OCI-LY3 (cell line): ENCODE measurements around the gene DMAC2L.

Source experiments
- H2AFZ ChIP-seq: fragments of 200-600, 300-600 bp; shearing (Covaris generic); 2 replicates; pipeline ENCODE4 v1.6.0; 2014; ENCODE audit warnings: antibody characterized with exemption, low read depth, low read length
- H3K27ac ChIP-seq: fragments of 200-600, 300-600 bp; sonication (generic); 2 replicates; pipeline ENCODE4 v1.5.1; 2014; ENCODE audit warnings: mild to moderate bottlenecking, low read length, moderate library complexity, mixed read lengths
- H3K27me3 ChIP-seq: fragments of 200-600, 300-600 bp; sonication (generic); 2 replicates; pipeline ENCODE4 v1.6.1; 2014; ENCODE audit warnings: low read depth, low read length, mixed read lengths
- H3K36me3 ChIP-seq: fragments of 200-600, 300-600 bp; sonication (generic); replicated peaks from 2 replicates; pipeline ENCODE3; 2014; ENCODE audit warnings: low read depth, low read length, mixed read lengths
- H3K4me1 ChIP-seq: fragments of 300-600, 200-600 bp; sonication (generic); 2 replicates; pipeline ENCODE4 v1.6.1; 2014; ENCODE audit warnings: low read length, mixed read lengths
- H3K4me2 ChIP-seq: fragments of 200-600, 300-600 bp; sonication (generic); 2 replicates; pipeline ENCODE4 v1.6.1; 2014; ENCODE audit warnings: low read length, mixed read lengths
- H3K4me3 ChIP-seq: fragments of 300-600, 200-600 bp; sonication (generic); 2 replicates; pipeline ENCODE4 v1.5.1; 2014; ENCODE audit warnings: antibody characterized with exemption, mild to moderate bottlenecking, low read length, moderate library complexity
- H3K79me2 ChIP-seq: fragments of 300-600, 200-600 bp; shearing (Covaris generic); 2 replicates; pipeline ENCODE4 v1.6.1; 2014; ENCODE audit warnings: mild to moderate bottlenecking, low read length, mixed read lengths
- H3K9ac ChIP-seq: fragments of 300-600, 200-600 bp; shearing (Covaris generic); 2 replicates; pipeline ENCODE4 v1.6.0; 2014; ENCODE audit warnings: mild to moderate bottlenecking, low read length, moderate library complexity
- H3K9me3 ChIP-seq: fragments of 200-600, 300-600 bp; shearing (Covaris generic); 2 replicates; pipeline ENCODE4 v1.6.1; 2014; ENCODE audit warnings: low read length, mixed read lengths; ENCODE audit not compliant: insufficient read depth
- H4K20me1 ChIP-seq: fragments of 200-600, 300-600 bp; sonication (generic); 2 replicates; pipeline ENCODE4 v1.6.1; 2016; ENCODE audit warnings: low read length, mixed read lengths; ENCODE audit not compliant: insufficient read depth
- CTCF ChIP-seq: fragments of 200-600, 300-600 bp; sonication (generic); IDR thresholded peaks from 2 replicates; pipeline ENCODE4 v1.5.1; 2014; ENCODE audit warnings: antibody characterized with exemption, low read length, low read depth
- EZH2phosphoT487 ChIP-seq: fragments of 200-600 bp; shearing (Covaris generic); IDR thresholded peaks from 2 replicates; pipeline ENCODE4 v1.6.1; 2018; ENCODE audit warnings: antibody characterized with exemption, mixed run types, low read depth

DMAC2L gene

DNA sequence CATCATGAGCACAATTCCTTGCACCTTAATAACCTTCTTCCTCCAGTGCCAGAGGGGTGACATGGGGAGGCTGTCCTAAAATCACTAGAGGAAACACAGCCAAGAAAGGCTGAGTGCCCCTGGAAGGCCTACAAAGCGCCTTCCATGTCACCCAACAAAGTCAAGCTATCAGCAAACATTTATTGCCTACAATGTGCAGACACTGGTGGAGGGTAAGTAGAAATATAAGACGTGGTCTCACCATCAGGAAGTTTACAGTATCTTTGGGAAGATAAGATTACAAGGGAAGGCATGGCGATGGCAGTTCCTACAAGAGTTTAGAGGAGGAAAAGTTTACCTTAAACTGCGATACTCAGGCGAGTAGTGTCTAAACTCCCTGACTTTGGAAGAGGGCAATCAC lies 27.9 kb downstream of the DMAC2L start:
- no peaks in the 10 kb centered on the region for H3K79me2 ChIP-seq
- no peak overlapping the region for H3K4me3 ChIP-seq
- H3K27ac ChIP-seq = no peak overlapping the region
- no peaks in the 10 kb centered on the region for H4K20me1 ChIP-seq
- H3K27me3 ChIP-seq = no peaks in the 10 kb centered on the region
- TF ChIP-seq CTCF (no peak), EZH2phosphoT487 (no peak)
- no peak overlapping the region for H3K9ac ChIP-seq
- H3K9me3 ChIP-seq = no peaks in the 10 kb centered on the region
- no peak overlapping the region for H3K4me2 ChIP-seq
- H3K4me1 ChIP-seq = peaks cover 28% of the 10 kb centered on the region
- no peaks in the 10 kb centered on the region for H3K36me3 ChIP-seq
- no peak overlapping the region for H2AFZ ChIP-seq

DNA sequence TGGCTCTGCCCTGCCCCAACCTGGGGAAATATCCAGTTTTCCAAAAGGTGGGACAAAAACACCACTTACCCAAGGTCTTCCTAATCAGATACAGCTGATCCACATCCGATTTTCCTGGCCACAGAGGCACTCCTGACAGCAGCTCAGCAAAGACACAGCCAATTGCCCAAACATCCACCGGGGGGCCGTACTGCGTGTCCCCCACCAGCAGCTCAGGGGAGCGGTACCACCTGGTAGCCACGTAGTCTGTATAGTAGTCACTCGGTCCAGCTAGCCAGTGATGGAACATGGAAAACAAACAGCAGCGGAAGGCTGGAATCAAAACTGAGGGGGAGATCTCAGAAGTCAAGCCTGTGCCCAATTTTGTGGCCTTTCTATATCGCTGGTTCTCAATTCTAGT lies 28.8 kb downstream of the DMAC2L start:
- no peak overlapping the region for H2AFZ ChIP-seq
- H3K4me1 ChIP-seq = peaks cover 28% of the 10 kb centered on the region
- H3K27me3 ChIP-seq = no peaks in the 10 kb centered on the region
- no peak overlapping the region for H3K4me2 ChIP-seq
- no peaks in the 10 kb centered on the region for H3K79me2 ChIP-seq
- H3K9me3 ChIP-seq = no peaks in the 10 kb centered on the region
- H3K36me3 ChIP-seq = no peaks in the 10 kb centered on the region
- H3K27ac ChIP-seq = no peak overlapping the region
- H4K20me1 ChIP-seq = no peaks in the 10 kb centered on the region
- TF ChIP-seq EZH2phosphoT487 (no peak), CTCF (peak; percentile 48)
- H3K9ac ChIP-seq = no peak overlapping the region
- no peak overlapping the region for H3K4me3 ChIP-seq

GRCh38 chr14:50342221-50343078 lies 30.3 kb downstream of the DMAC2L start:
- TF ChIP-seq CTCF = peak; percentile 63
- no peak for TF ChIP-seq EZH2phosphoT487
- Histone ChIP-seq H3K9me3 (no peaks in the 10 kb centered on the region), H2AFZ (no peak overlapping the region), H3K27ac (no peak overlapping the region), H3K79me2 (no peaks in the 10 kb centered on the region), H3K9ac (no peak overlapping the region), H3K4me3 (no peak overlapping the region; the same call in 1 of the 2 replicates), H3K4me2 (peak overlapping the region; percentile 21), H3K4me1 (peaks cover 28% of the 10 kb centered on the region), H3K27me3 (no peaks in the 10 kb centered on the region), H3K36me3 (no peaks in the 10 kb centered on the region), H4K20me1 (no peaks in the 10 kb centered on the region)

- TF ChIP-seq CTCF = no peak
- no peak for TF ChIP-seq EZH2phosphoT487
- H3K4me2 ChIP-seq = peak overlapping the region; percentile 85
- no peaks in the 10 kb centered on the region for H3K36me3 ChIP-seq
- H2AFZ ChIP-seq = no peak overlapping the region
- H3K9ac ChIP-seq = no peak overlapping the region
- no peaks in the 10 kb centered on the region for H3K9me3 ChIP-seq
- no peak overlapping the region for H3K27ac ChIP-seq
- H3K79me2 ChIP-seq = no peaks in the 10 kb centered on the region
- peaks cover 28% of the 10 kb centered on the region for H3K4me1 ChIP-seq
- peak overlapping the region; percentile 28; the same call in 1 of the 2 replicates for H3K4me3 ChIP-seq
- no peaks in the 10 kb centered on the region for H3K27me3 ChIP-seq
- H4K20me1 ChIP-seq = no peaks in the 10 kb centered on the region
Observed at GRCh38 chr14:50343434-50343833, 31.3 kb downstream of the DMAC2L start.
